Stimulated activated CD4-positive, alpha-beta T cell treated with anti-CD3 and anti-CD28 coated beads, Interleukin-2, amount 100 ng/mL, for 24 hours (primary cell): ENCODE results near the gene HSP90AB1.
A peak's percentile ranks its signal among the peaks of the same experiment; 100 is the strongest.

ENCODE experiments used
- DNase-seq, 2 donors: peaks; one replicate each; pipeline ENCODE4 v3.0.0-alpha.2; 2020

The HSP90AB1 gene

DNA sequence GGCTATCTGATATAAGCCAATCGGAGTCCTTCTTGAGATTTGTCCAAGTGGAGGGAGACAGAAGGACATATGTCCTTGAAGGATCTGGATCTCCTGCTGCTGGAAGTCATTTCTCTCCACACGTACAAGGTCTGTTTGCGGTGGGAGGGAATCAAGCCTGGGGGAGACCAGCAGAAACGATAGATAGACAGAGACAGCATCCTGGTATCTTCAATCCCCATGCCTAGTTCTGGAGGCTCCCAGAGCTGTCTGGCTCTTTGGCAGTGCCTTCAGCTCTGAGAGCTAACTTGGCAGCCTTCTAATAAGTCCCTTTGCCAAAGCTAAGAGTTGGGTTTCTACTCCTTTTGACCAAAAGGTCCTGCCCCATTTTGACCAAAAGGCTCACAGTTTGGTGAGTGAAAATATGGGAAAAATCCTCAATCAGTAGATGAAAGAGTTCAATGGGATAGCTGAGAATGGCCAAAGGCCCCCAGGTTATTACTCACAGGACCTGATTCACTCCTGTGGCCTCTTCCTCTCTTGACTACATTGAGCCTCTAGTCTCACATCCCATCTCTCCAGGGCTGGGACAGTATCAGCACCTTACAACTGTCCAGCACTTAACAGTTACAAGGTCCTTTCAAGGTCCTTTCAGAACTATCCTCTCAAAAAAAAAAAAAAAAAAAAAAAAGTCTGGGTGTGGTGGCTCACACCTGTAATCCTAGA, 45.9 kb downstream of the HSP90AB1 start:
- DNase-seq, result no peak

- no peak for DNase-seq
Measured at GRCh38 chr6:44294832-44295791, 48.2 kb downstream of the HSP90AB1 start.

- DNase-seq, result peak; percentile 56 to 72
Measured at GRCh38 chr6:44297063-44298038, 50.5 kb downstream of the HSP90AB1 start.

DNA sequence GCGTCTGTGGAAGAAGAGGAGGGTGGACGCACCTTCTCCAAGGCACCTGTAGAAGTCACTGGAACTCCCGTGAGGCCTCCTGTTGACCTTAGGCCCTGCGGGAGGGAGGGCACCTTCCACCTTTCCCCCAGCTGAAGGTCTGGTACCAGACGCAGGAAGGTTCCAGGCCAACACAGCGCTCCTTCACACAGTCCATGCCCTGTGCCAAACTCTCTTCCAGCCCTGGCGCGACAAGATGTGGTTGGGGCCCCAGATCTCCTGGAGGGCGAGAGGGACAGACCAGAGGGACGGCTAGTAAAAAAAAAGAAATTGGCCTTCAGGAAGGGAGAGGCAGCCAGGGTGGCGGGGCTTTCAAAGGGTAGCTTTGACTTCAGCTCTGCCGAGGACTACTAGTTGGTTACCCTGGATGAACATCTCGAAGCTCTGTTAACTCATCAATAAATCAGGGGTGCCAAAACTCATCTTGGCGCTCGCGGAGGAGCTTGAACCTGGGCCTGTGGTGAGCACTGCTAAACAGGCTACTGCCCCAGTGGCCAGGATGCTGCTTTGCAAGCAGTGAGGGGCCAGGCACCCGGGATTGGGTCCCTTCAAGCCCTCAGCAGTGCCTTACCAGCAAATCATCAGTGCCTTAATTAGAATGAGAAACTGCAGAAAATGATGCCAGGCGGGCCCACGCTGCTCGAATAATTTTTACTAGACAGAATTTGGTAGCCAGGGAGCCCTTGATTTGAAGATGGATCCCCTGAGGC, 51.3 kb downstream of the HSP90AB1 start:
- DNase-seq, result no peak

DNA sequence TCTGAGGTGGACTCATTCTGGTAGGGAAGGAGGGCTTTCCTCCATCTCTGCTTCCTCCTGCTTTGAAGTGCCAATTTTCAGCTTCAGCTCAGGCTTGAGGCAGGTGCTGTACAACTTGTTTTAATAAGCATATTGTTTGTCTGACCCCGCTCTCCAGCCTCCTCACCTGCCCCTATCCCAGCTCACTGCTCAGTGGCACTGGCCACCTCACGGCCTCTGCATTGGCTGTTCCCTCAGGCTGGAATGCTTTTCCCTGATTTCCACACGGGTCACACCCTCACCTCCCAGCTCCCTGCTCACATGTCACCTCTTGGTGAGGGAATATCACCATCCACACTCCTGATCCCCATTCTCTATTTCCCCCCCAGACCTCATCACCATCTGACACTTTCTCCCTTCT, 52.0 kb downstream of the HSP90AB1 start:
- no peak for DNase-seq

DNA sequence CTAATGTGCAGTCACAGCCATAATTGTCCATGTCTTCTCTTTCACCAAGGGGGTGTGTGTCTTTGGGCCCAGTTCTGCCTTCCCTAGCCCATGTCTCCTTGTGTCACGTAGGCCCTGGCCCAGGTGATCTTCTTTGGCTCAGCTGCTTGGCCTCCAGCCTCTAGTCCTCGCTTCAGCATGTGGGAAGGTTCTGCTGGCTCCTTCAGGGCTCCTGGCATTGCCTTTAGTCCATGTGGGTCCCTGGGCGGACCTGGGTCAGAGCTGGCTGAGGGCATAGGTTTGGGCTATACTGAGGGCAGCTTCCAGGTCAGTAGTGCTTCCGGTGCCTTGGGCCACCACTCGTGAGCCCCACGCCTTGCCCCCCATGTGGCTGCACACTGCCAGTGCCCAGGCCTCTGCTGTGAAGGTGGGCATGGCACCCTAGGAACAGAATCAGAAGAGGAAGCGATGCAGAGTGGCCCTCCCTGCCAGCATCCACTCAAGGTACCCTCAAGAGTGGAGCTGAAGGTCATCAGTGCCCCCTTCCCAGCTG, 53.5 kb downstream of the HSP90AB1 start:
- no peak for DNase-seq

- no peak for DNase-seq
Measured at GRCh38 chr6:44301106-44301505, 54.2 kb downstream of the HSP90AB1 start.

GRCh38 chr6:44301782-44302564, 55.1 kb downstream of the HSP90AB1 start:
- no peak for DNase-seq

DNA sequence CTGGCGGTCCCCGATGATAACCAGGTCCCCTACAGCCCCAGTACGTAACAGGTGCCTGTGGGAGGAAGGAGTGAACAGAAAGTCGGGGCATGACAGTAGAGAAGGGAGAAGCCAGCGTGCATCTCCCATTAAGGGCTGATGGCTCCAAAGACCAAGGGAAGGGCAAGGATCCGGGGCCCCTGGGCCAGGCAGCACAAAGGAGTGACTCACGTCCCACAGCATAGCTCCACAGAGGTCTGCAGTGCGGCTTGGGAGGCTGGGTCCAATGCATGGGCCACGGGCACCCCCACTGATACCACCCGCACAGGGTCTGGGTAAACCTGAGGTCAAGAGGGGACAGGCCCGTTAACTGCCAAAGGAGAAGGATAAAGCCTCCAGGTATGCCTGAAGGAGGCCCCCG, 56.0 kb downstream of the HSP90AB1 start:
- no peak for DNase-seq
